Smooth muscle cell (in vitro differentiated cells): Measurements from ENCODE around the gene TREH. TPM values are rescaled to one million over a fixed set of nuclear protein-coding genes. Genes with fewer than 3 reads are reported as not detected.

Experiments used
- DNase-seq: peaks from one replicate; lab custom pipeline; 2025; ENCODE audit not compliant: unreplicated experiment; lab: John Stamatoyannopoulos, UW
- H2AFZ ChIP-seq: fragments of 200-600 bp; sonication (generic); 2 replicates; pipeline ENCODE4 v1.6.0; 2016; ENCODE audit warnings: antibody characterized with exemption, low read depth, mild to moderate bottlenecking
- H3F3A ChIP-seq: fragments of 200-600 bp; sonication (generic); 2 replicates; pipeline ENCODE4 v1.6.0; 2017; ENCODE audit warnings: antibody characterized with exemption, low read depth
- H3K27ac ChIP-seq: fragments of 200-600 bp; sonication (generic); 2 replicates; pipeline ENCODE4 v1.5.1; 2016; ENCODE audit warnings: low read depth, mild to moderate bottlenecking
- H3K27me3 ChIP-seq: fragments of 200-600 bp; sonication (generic); 2 replicates; pipeline ENCODE4 v1.6.1; 2016; ENCODE audit warnings: low read depth, mild to moderate bottlenecking
- H3K36me3 ChIP-seq: fragments of 200-600 bp; sonication (generic); 2 replicates; pipeline ENCODE4 v1.5.1; 2016; ENCODE audit warnings: low read depth
- H3K4me1 ChIP-seq: fragments of 200-600 bp; sonication (generic); 2 replicates; pipeline ENCODE4 v1.5.1; 2016; ENCODE audit warnings: low read depth
- H3K4me2 ChIP-seq: fragments of 200-600 bp; sonication (generic); 2 replicates; pipeline ENCODE4 v1.6.0; 2016; ENCODE audit warnings: mild to moderate bottlenecking
- H3K4me3 ChIP-seq: fragments of 200-600 bp; sonication (generic); 2 replicates; pipeline ENCODE4 v1.5.1; 2016; ENCODE audit warnings: mild to moderate bottlenecking
- H3K79me2 ChIP-seq: fragments of 200-600 bp; sonication (generic); 2 replicates; pipeline ENCODE4 v1.6.0; 2016; ENCODE audit warnings: low read depth, mild to moderate bottlenecking
- H3K9ac ChIP-seq: fragments of 200-600 bp; sonication (generic); 2 replicates; pipeline ENCODE4 v1.6.0; 2016; ENCODE audit warnings: low read depth
- H3K9me3 ChIP-seq: fragments of 200-600 bp; sonication (generic); replicated peaks from 2 replicates; pipeline ENCODE4 v1.5.1; 2016; ENCODE audit warnings: low read depth
- H4K20me1 ChIP-seq: fragments of 200-600 bp; sonication (generic); 2 replicates; pipeline ENCODE4 v1.6.0; 2016; ENCODE audit warnings: low read depth
- CTCF ChIP-seq: fragments of 200-600 bp; sonication (generic); IDR thresholded peaks from 2 replicates; pipeline ENCODE4 v1.5.1; 2017; ENCODE audit warnings: borderline replicate concordance, mild to moderate bottlenecking, antibody characterized with exemption; ENCODE audit not compliant: insufficient read depth, poor library complexity, severe bottlenecking
- WGBS: methylation state at CpG from one replicate; pipeline ENCODE4 v1.1.7; 2016; ENCODE audit warnings: low lambda C conversion rate; 5-methylcytosine and 5-hydroxymethylcytosine counted together
- polyA plus RNA-seq: library from polyadenylated mRNA; unstranded; fragments of >200 nt; fragmentation: Nextera tagmentation; extraction: Ambion mirVana; gene quantifications from 2 replicates; pipeline ENCODE4 v1.2.1, GENCODE V29; 2016
- total RNA-seq: library from RNA; depleted of rRNA; stranded (reverse); fragments of >200 nt; gene quantifications from 2 replicates; pipeline ENCODE4 v1.2.3, GENCODE V29; 2014

Gene TREH
- total and polyA plus RNA-seq, 2 experiments from 2014 or later = 0.49 TPM; not detected in 1

- no peak overlapping the region for H3K4me2 ChIP-seq
- no peak overlapping the region for H3K9ac ChIP-seq
- WGBS = 89% methylated on average over 6 of the region's 6 CpGs
- TF ChIP-seq CTCF = no peak
- no peak overlapping the region for H2AFZ ChIP-seq
- no peaks in the 10 kb centered on the region for H3K9me3 ChIP-seq
- no peaks in the 10 kb centered on the region for H3F3A ChIP-seq
- H3K4me3 ChIP-seq = no peak overlapping the region
- H3K36me3 ChIP-seq = no peaks in the 10 kb centered on the region
- no peaks in the 10 kb centered on the region for H3K27me3 ChIP-seq
- H3K79me2 ChIP-seq = no peaks in the 10 kb centered on the region
- H3K4me1 ChIP-seq = no peaks in the 10 kb centered on the region
- DNase-seq = no peak
- no peaks in the 10 kb centered on the region for H4K20me1 ChIP-seq
- no peak overlapping the region for H3K27ac ChIP-seq
These were observed 1.5 kb downstream of the TREH start for GRCh38 chr11:118677977-118678376.

GRCh38 chr11:118674082-118674435 is 5.4 kb downstream of the TREH start:
- no peak overlapping the region for H2AFZ ChIP-seq
- no peaks in the 10 kb centered on the region for H3K79me2 ChIP-seq
- no peak for TF ChIP-seq CTCF
- H3K27ac ChIP-seq = no peak overlapping the region
- no peaks in the 10 kb centered on the region for H3F3A ChIP-seq
- H4K20me1 ChIP-seq = no peaks in the 10 kb centered on the region
- no peaks in the 10 kb centered on the region for H3K9me3 ChIP-seq
- WGBS = 89% methylated on average over 1 of the region's 1 CpG
- no peaks in the 10 kb centered on the region for H3K36me3 ChIP-seq
- no peaks in the 10 kb centered on the region for H3K4me1 ChIP-seq
- no peak for DNase-seq
- no peaks in the 10 kb centered on the region for H3K27me3 ChIP-seq
- H3K9ac ChIP-seq = no peak overlapping the region
- H3K4me2 ChIP-seq = no peak overlapping the region
- no peak overlapping the region for H3K4me3 ChIP-seq

GRCh38 chr11:118673361-118674081 is 5.9 kb downstream of the TREH start:
- Histone ChIP-seq H3K4me3 (no peak overlapping the region), H3K9me3 (no peaks in the 10 kb centered on the region), H3K79me2 (no peaks in the 10 kb centered on the region), H3K36me3 (no peaks in the 10 kb centered on the region), H4K20me1 (no peaks in the 10 kb centered on the region), H3K4me2 (no peak overlapping the region), H3F3A (no peaks in the 10 kb centered on the region), H3K27ac (no peak overlapping the region), H3K27me3 (no peaks in the 10 kb centered on the region), H2AFZ (no peak overlapping the region), H3K4me1 (no peaks in the 10 kb centered on the region), H3K9ac (no peak overlapping the region)
- 87% methylated on average over 6 of the region's 6 CpGs for WGBS
- no peak for DNase-seq
- TF ChIP-seq CTCF = no peak

- Histone ChIP-seq H3F3A (no peaks in the 10 kb centered on the region), H3K4me2 (no peak overlapping the region), H4K20me1 (no peaks in the 10 kb centered on the region), H3K4me3 (no peak overlapping the region), H3K36me3 (no peaks in the 10 kb centered on the region), H3K27me3 (no peaks in the 10 kb centered on the region), H3K27ac (no peak overlapping the region), H3K4me1 (no peaks in the 10 kb centered on the region), H2AFZ (no peak overlapping the region), H3K9me3 (no peaks in the 10 kb centered on the region), H3K9ac (no peak overlapping the region), H3K79me2 (no peaks in the 10 kb centered on the region)
- TF ChIP-seq CTCF = no peak
- no peak for DNase-seq
- WGBS = 22% methylated on average over 1 of the region's 1 CpG
These were observed 6.6 kb downstream of the TREH start for GRCh38 chr11:118672846-118673245.
